HL-60/S4 treated with phorbol 12-myristate 13-acetate at 8.2 ng/mL for 4 days and 3 days (cell line): ENCODE data around the gene RGS11.

Experiments
- in situ Hi-C: fragments of 300-500 bp; cut with MboI; formaldehyde crosslinking; loops from 2 replicates; pipeline ENCODE4 v1.15.0; 2022; ENCODE audit warnings: low sequenced_read_pairs

RGS11 gene

GRCh38 chr16:275786-276232 lies at the start of gene RGS11:
RGS11 (minus strand) TSS chr16:275944; CDS start chr16:275911, 33 bp downstream.
- in situ Hi-C loops, result no loop called here

- in situ Hi-C loops, result no loop called here
Observed at GRCh38 chr16:324451-325334, 48.9 kb upstream of the RGS11 start.

GRCh38 chr16:324201-324450 lies 48.4 kb upstream of the RGS11 start:
- in situ Hi-C loops, result no loop called here

- in situ Hi-C loops, result no loop called here
Observed at GRCh38 chr16:322476-323143, 46.9 kb upstream of the RGS11 start.

GRCh38 chr16:321532-321931 lies 45.8 kb upstream of the RGS11 start:
- in situ Hi-C loops, result no loop called here

- in situ Hi-C loops, result no loop called here
Observed at GRCh38 chr16:320206-320605, 44.5 kb upstream of the RGS11 start.

- in situ Hi-C loops, result no loop called here
Observed at GRCh38 chr16:318628-319027, 42.9 kb upstream of the RGS11 start.

GRCh38 chr16:317583-317982 lies 41.8 kb upstream of the RGS11 start:
- in situ Hi-C loops, result no loop called here

- in situ Hi-C loops, result no loop called here
Observed at GRCh38 chr16:316741-317464, 41.2 kb upstream of the RGS11 start.

GRCh38 chr16:314795-315299 lies 39.1 kb upstream of the RGS11 start:
- in situ Hi-C loops, result no loop called here

GRCh38 chr16:314351-314750 lies 38.6 kb upstream of the RGS11 start:
- in situ Hi-C loops, result no loop called here

- in situ Hi-C loops, result no loop called here
Observed at GRCh38 chr16:311725-312124, 36.0 kb upstream of the RGS11 start.

GRCh38 chr16:309476-309875 lies 33.7 kb upstream of the RGS11 start:
- in situ Hi-C loops, result no loop called here

GRCh38 chr16:307691-308312 lies 32.1 kb upstream of the RGS11 start:
- in situ Hi-C loops, result no loop called here

GRCh38 chr16:306911-307370 lies 31.2 kb upstream of the RGS11 start:
- in situ Hi-C loops, result no loop called here

GRCh38 chr16:305916-306626 lies 30.3 kb upstream of the RGS11 start:
- in situ Hi-C loops, result no loop called here

- in situ Hi-C loops, result no loop called here
Observed at GRCh38 chr16:303760-304505, 28.2 kb upstream of the RGS11 start.

- in situ Hi-C loops, result no loop called here
Observed at GRCh38 chr16:301950-302349, 26.2 kb upstream of the RGS11 start.

- in situ Hi-C loops, result no loop called here
Observed at GRCh38 chr16:301235-301634, 25.5 kb upstream of the RGS11 start.

- in situ Hi-C loops, result no loop called here
Observed at GRCh38 chr16:297832-298231, 22.1 kb upstream of the RGS11 start.
